ENCODE measurements around the gene TBC1D22A. TPM values are rescaled to one million over a fixed set of nuclear protein-coding genes. Genes with fewer than 3 reads are reported as not detected.

TBC1D22A gene
- total and polyA plus RNA-seq, 9 of the 15 experiments (the other 6 are each of a cell fraction or from before 2014, with no cell fraction given), result 0.20 to 11.5 (median 5.2) TPM

- ATAC-seq, result no peak
- H3K4me3 ChIP-seq, result no peak overlapping the region
- no peaks in the 10 kb centered on the region for H3K27me3 ChIP-seq (ENCODE audit: control insufficient read depth in 2 of 2, insufficient read depth in 2 of 2, low read length in 2 of 2)
- no peak overlapping the region; a peak in 1 of 4 replicates for H3K9ac ChIP-seq (ENCODE audit: insufficient read depth in 1 of 2, low read depth in 2 of 2, low read length in 2 of 2)
- no peak overlapping the region for H3K4me2 ChIP-seq (ENCODE audit: insufficient read depth, low read length)
- CTCF ChIA-PET (ENCODE audit: low intra/inter-chr PET ratio), result no interaction called here
- H3K36me3 ChIP-seq (ENCODE audit: control insufficient read depth, insufficient read depth, low read length), result 0 out of 3 replicates have a peak, but pooled peaks cover 2% of the 10 kb centered on the region
- in situ Hi-C loops (cut with MboI), result no loop called here
- no peak for FAIRE-seq
- no peaks in the 10 kb centered on the region for H3K9me1 ChIP-seq (ENCODE audit: control insufficient read depth, insufficient read depth, low read length)
- no peaks in the 10 kb centered on the region for H3K79me2 ChIP-seq (ENCODE audit: control insufficient read depth, insufficient read depth, low read length)
- no peaks in the 10 kb centered on the region for H3K9me3 ChIP-seq (replicated peaks; ENCODE audit: control insufficient read depth, insufficient read depth, low read depth, low read length)
- 0 out of 2 replicates have a peak, but pooled peaks cover 4% of the 10 kb centered on the region for H4K20me1 ChIP-seq (replicated peaks; ENCODE audit: control insufficient read depth, insufficient read depth, low read length)
- BruUV-seq (replicated peaks), result no TSS peak
- POLR2A ChIA-PET, result no interaction called here
- TF ChIP-seq AFF1 (IDR thresholded peaks at IDR 0.05; ENCODE audit: low read depth in 1 of 2, partially characterized antibody in 2 of 2) (no peak), PHTF2 (CRISPR knock-in tag; IDR thresholded peaks at IDR 0.05) (no peak), NFE2L1 (tag; IDR thresholded peaks at IDR 0.05; ENCODE audit: borderline replicate concordance, low read depth) (no peak)
- H3K27ac ChIP-seq (ENCODE audit: extremely low read depth, low read depth, low read length), result no peak overlapping the region
- H3K4me1 ChIP-seq (replicated peaks in 1 of 2; ENCODE audit: control insufficient read depth in 2 of 2, insufficient read depth in 2 of 2, low read length in 2 of 2), result no peaks in the 10 kb centered on the region; a peak in 1 of 5 replicates
- 71% methylated on average over 13 of the region's 21 CpGs for WGBS (ENCODE audit: insufficient coverage, low coverage, missing lambda C conversion rate)
- no peak for DNase-seq (ENCODE audit: extremely low read depth in 1 of 4, low spot score in 3 of 4)
- H2AFZ ChIP-seq (ENCODE audit: low read depth, low read length), result no peak overlapping the region
- intact Hi-C loops (cut with micrococcal nuclease), result no loop called here
Measured at GRCh38 chr22:46914916-46915894, 152.8 kb downstream of the TBC1D22A start.

All from K562 (cell line).